K562 (cell line): Measurements from ENCODE around the gene CD52. TPM values are rescaled to one million over a fixed set of nuclear protein-coding genes. Genes with fewer than 3 reads are reported as not detected.
A peak's percentile ranks its signal among the peaks of the same experiment; 100 is the strongest.

Experiments used
- GTF2F1 ChIP-seq: IDR thresholded peaks from 2 replicates; pipeline ENCODE4 v1.6.1; 2011; ENCODE audit warnings: low read depth, low read length, improper control_type of control experiment
- L3MBTL2 ChIP-seq: fragments of 450-650 bp; IDR thresholded peaks from 2 replicates; pipeline ENCODE4 v1.6.1; 2016; ENCODE audit warnings: mild to moderate bottlenecking, moderate library complexity
- POLR3A ChIP-seq: IDR thresholded peaks from 2 replicates; pipeline ENCODE4 v1.6.1; 2011; ENCODE audit warnings: borderline replicate concordance, mild to moderate bottlenecking, moderate library complexity; ENCODE audit not compliant: insufficient read length, insufficient read depth; ENCODE audit errors: extremely low read depth
- SMAD4 ChIP-seq: fragments of 250-450 bp; sonication (Bioruptor Pico); conservative IDR thresholded peaks from 2 replicates; pipeline ENCODE4 v1.8.0; 2021; ENCODE audit warnings: inconsistent platforms, mild to moderate bottlenecking, moderate library complexity
- YY1 ChIP-seq, 3 experiments: IDR thresholded peaks; 2 replicates each; pipeline ENCODE4 v1.6.1; 2011; ENCODE audit warnings: low read length in 2 of 3, mild to moderate bottlenecking in 2 of 3, moderate library complexity in 2 of 3, borderline replicate concordance in 1 of 3, control low read depth in 1 of 3, low read depth in 1 of 3; ENCODE audit not compliant: insufficient read depth in 3 of 3, insufficient replicate concordance in 2 of 3, control insufficient read depth in 1 of 3, insufficient read length in 1 of 3; ENCODE audit errors: extremely low read depth in 1 of 3
- ZKSCAN3 ChIP-seq: fragments of 250-450 bp; sonication (Bioruptor Pico); IDR thresholded peaks from 2 replicates; pipeline ENCODE4 v1.4.0; 2020
- ZNF407 ChIP-seq: fragments of 450-650 bp; IDR thresholded peaks from 2 replicates; pipeline ENCODE4 v1.6.1; 2016; ENCODE audit warnings: low read depth
- polyA plus RNA-seq, 8 experiments: library from polyadenylated mRNA; depleted of rRNA in 4 of 8; stranded (reverse) in 5 of 8; unstranded in 3 of 8; fragments of >200 nt; fragmentation: Nextera tagmentation in 2 of 8; fragmentation: Illumina TruSeq in 1 of 8; extraction: Ambion mirVana in 2 of 8; extraction: Trizol in 1 of 8; gene quantifications; 2 replicates each; pipeline versions ENCODE4 v1.2.1 to v1.2.3, GENCODE V29; 2011 to 2014; ENCODE audit warnings: inconsistent platforms in 1 of 8, missing spikeins in 1 of 8
- total RNA-seq, 7 experiments: library from RNA; depleted of rRNA in 6 of 7; stranded (reverse); fragments of >200 nt in 6 of 7; fragmentation: Illumina TruSeq in 2 of 7; extraction: Trizol in 2 of 7; gene quantifications; 2 replicates each; pipeline versions ENCODE4 v1.2.1 to v1.2.3, GENCODE V29; 2011 to 2021; ENCODE audit warnings: low replicate concordance in 1 of 7
- TF ChIP-seq, protein P1 (sequence below), 2 experiments: fragments of 450-650 bp; IDR thresholded peaks; 2 replicates each; pipeline ENCODE4 v1.6.1; 2016; ENCODE audit warnings: mild to moderate bottlenecking in 2 of 2, borderline replicate concordance in 1 of 2, low read depth in 1 of 2, moderate library complexity in 1 of 2

Gene CD52
- total and polyA plus RNA-seq, 9 of the 15 experiments (the other 6 are each of a cell fraction or from before 2014, with no cell fraction given), result 34.9 to 488 (median 173) TPM

DNA sequence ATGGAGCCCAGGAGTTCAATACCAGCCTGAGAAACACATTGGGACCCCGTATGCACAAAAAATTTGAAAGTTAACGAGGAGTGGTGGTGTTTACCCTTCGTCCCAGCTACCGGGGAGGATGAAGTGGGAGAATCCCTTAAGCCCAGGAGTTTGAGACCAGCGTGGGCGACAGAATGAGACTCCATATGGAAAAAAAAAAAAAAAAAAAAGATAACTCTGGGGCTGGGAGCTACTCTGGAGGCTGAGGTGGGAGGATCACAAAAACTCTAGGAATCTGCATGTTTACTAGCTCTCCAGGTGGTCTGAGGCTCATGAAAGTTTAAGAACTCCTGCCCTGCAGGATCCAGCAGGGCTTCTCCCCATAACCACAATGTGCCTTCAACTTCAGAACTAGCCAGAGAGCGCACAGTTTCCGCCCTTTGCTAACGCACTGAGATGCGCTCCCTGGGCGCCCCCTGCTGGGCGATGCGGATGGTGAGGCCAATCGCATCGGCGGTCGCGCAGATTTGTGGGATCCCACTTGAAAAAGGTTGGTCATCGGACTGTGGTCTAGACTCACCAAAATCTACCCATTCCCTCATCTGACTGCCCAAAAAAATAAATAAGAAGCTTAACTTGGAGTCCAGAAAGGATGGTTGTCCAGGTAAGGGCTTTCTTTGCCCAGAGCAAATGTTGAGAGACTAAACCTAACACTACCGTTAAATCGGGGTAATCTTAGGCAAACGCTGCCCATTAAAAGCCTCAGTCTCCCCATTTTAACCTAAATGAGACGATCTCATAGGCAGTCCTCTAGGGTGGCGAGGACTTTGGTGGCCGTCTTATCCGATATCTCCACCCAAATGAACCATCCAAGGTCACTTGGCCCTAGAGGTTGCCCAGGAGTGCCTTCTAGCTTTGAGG lies 46.0 kb downstream of the CD52 start (continued):
- TF ChIP-seq ZNF407, result no peak
- no peak for TF ChIP-seq ZKSCAN3
- TF ChIP-seq YY1 (IDR thresholded peaks at IDR 0.05; ENCODE audit: borderline replicate concordance in 1 of 3, control insufficient read depth in 1 of 3, extremely low read depth in 1 of 3, insufficient read depth in 3 of 3, insufficient read length in 1 of 3, insufficient replicate concordance in 2 of 3, low read depth in 1 of 3, low read length in 2 of 3), result peak in 2 of 3 experiments; percentile 31 to 48
- TF ChIP-seq L3MBTL2, result peak; percentile 71; the same call in 1 of the 2 replicates
- TF ChIP-seq, protein P1, sequence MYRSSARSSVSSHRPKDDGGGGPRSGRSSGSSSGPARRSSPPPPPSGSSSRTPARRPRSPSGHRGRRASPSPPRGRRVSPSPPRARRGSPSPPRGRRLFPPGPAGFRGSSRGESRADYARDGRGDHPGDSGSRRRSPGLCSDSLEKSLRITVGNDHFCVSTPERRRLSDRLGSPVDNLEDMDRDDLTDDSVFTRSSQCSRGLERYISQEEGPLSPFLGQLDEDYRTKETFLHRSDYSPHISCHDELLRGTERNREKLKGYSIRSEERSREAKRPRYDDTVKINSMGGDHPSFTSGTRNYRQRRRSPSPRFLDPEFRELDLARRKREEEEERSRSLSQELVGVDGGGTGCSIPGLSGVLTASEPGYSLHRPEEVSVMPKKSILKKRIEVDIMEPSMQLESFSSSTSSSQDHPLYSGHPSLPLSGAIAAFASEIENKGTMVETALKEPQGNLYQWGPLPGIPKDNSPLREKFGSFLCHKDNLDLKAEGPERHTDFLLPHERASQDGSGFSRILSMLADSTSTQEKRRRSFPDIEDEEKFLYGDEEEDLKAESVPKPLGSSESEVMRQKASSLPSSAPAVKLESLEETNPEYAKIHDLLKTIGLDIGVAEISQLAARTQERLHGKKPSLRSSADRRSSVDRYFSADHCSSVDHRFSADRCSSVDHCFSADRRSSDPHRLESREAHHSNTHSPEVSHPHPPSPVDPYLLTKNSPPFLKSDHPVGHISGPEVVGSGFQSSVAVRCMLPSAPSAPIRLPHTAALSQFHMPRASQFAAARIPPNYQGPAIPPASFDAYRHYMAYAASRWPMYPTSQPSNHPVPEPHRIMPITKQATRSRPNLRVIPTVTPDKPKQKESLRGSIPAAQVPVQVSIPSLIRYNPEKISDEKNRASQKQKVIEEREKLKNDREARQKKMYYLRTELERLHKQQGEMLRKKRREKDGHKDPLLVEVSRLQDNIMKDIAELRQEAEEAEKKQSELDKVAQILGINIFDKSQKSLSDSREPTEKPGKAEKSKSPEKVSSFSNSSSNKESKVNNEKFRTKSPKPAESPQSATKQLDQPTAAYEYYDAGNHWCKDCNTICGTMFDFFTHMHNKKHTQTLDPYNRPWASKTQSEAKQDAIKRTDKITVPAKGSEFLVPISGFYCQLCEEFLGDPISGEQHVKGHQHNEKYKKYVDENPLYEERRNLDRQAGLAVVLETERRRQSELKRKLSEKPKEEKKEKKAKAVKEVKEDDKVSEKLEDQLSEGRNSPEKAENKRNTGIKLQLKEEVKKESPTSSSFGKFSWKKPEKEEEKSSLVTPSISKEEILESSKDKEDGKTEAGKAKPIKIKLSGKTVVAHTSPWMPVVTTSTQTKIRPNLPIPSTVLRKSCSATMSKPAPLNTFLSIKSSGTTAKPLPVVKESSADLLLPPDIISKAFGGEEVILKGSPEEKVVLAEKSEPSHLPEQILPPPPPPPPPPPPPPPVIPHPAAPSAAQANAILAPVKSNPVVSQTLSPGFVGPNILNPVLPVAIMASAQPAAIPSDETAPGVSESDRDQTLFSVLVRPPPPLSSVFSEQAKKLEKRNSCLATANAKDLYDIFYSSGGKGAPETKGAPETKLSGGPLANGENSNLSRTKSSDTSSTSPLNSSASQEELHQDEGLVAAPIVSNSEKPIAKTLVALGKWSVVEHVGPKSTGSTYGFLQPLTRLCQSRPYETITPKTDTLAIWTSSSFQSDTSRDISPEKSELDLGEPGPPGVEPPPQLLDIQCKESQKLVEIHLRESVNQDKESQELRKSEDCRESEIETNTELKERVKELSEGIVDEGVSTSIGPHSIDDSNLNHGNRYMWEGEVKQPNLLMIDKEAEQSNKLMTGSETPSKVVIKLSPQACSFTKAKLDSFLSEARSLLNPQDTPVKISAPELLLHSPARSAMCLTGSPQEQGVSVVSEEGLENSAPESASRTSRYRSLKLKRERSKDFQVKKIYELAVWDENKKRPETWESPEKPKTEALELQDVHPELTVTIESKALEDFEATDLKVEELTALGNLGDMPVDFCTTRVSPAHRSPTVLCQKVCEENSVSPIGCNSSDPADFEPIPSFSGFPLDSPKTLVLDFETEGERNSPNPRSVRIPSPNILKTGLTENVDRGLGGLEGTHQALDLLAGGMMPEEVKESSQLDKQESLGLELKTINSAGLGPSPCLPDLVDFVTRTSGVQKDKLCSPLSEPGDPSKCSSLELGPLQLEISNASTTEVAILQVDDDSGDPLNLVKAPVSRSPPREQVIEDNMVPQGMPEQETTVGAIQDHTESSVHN (IDR thresholded peaks at IDR 0.05; ENCODE audit: borderline replicate concordance in 1 of 2, low read depth in 1 of 2), result no peak
- no peak for TF ChIP-seq POLR3A
- TF ChIP-seq SMAD4 (CRISPR knock-in tag), result 0 out of 2 replicates have a peak, but pooled peaks have one; percentile 26
- TF ChIP-seq GTF2F1, result 0 out of 2 replicates have a peak, but pooled peaks have one; percentile 57
